Measurements from ENCODE around the gene CCN5.

The CCN5 gene

DNA sequence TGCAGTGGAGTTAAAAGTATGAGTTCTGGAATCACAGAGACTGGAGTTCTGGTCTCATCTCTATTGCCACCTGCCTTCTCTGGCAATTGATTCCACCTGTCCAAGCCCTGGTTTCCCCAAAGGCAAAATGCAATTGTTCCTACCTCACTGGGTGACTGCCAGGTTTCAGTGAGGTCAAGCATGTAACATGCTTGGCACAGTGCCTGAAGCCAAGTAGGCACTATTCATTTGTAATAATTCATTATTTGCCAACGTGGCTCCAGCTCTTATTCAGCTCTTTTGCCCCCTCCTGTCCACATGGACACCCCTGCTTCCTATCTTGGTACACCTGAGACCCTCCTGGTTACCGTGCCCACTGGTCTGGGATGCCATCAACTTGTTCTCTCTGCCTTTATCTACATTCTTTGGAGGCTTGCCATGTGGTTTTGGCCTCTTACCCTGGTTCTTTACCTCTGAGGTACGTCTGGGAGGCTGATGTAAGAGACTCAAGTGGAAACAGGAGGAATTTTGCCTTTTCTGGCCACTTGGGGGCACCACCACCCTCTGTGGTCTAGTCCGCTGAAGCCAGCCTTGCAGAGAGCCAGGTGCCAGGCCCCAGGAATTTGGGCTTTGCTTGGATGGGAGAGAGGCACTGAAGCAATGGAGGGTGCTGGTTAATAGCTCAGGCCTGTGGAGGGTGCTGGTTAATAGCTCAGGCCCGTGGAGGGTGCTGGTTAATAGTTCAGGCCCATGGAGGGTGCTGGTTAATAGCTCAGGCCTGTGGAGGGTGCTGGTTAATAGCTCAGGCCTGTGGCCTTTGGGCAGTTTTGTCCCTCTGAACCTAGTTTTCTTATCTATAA is 32.2 kb downstream of the CCN5 start:
- Histone ChIP-seq H2BK5ac (ENCODE audit: low read depth, low read length, poor library complexity) (no peak overlapping the region), H3K18ac (ENCODE audit: low read length) (no peak overlapping the region), H3K23ac (ENCODE audit: low read length) (no peak overlapping the region), H4K12ac (ENCODE audit: low read depth, low read length) (no peak overlapping the region), H4K91ac (ENCODE audit: low read depth, low read length) (no peak overlapping the region), H3K79me2 (ENCODE audit: control insufficient read depth, insufficient read depth, low read length, poor library complexity) (no peaks in the 10 kb centered on the region), H3K14ac (ENCODE audit: low read length) (no peak overlapping the region), H3K4ac (ENCODE audit: low read depth, low read length) (no peak overlapping the region), H3K27me3 (ENCODE audit: insufficient read depth, low read length) (peaks cover 22% of the 10 kb centered on the region), H2AFZ (ENCODE audit: insufficient read depth, low read length, poor library complexity) (no peak overlapping the region), H3K27ac (ENCODE audit: low read depth, low read length) (no peak overlapping the region), H3K4me3 (ENCODE audit: low read depth, low read length) (no peak overlapping the region), H3K9ac (ENCODE audit: low read length) (no peak overlapping the region), H2BK12ac (ENCODE audit: low read length) (no peak overlapping the region), H3K4me2 (ENCODE audit: low read length) (no peak overlapping the region), H3K9me3 (ENCODE audit: insufficient read depth, low read depth, low read length) (no peaks in the 10 kb centered on the region), H2BK120ac (ENCODE audit: insufficient read depth, low read length, poor library complexity) (no peak overlapping the region), H2AK5ac (ENCODE audit: low read length) (no peak overlapping the region), H3K4me1 (ENCODE audit: control insufficient read depth in 1 of 2, insufficient read depth in 2 of 2, low read length in 2 of 2) (peaks cover 2 to 3% of the 10 kb centered on the region in 2 experiments), H3K79me1 (ENCODE audit: low read length) (no peaks in the 10 kb centered on the region), H3K36me3 (ENCODE audit: control insufficient read depth in 1 of 2, insufficient read depth in 2 of 2, low read length in 2 of 2) (no peaks in the 10 kb centered on the region), H4K8ac (ENCODE audit: low read depth, low read length) (no peak overlapping the region)
- WGBS (ENCODE audit: extremely low coverage, insufficient coverage, insufficient read length): no CpG with 5 or more reads among the region's 5 CpGs
- DNase-seq: peak; percentile 75 to 82

DNA sequence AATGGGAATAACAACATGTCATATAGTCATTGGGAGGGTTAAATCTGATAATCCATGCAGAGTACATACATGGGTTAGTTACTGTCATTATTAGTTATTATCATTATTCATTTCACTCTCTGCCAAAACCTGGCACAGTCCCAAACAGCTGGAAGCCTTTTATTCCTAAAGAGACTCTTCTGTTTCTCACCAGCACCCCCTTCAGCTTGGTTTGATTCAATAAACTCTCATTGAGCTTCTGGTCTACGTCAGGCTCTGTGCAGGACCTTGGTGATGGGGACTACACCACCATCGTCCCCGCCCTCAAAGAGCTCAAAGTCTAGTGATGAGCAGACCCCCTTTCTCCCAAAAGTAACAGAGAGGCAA is 32.8 kb downstream of the CCN5 start:
- no peaks in the 10 kb centered on the region for H3K36me3 ChIP-seq (ENCODE audit: control insufficient read depth in 1 of 2, insufficient read depth in 2 of 2, low read length in 2 of 2)

DNA sequence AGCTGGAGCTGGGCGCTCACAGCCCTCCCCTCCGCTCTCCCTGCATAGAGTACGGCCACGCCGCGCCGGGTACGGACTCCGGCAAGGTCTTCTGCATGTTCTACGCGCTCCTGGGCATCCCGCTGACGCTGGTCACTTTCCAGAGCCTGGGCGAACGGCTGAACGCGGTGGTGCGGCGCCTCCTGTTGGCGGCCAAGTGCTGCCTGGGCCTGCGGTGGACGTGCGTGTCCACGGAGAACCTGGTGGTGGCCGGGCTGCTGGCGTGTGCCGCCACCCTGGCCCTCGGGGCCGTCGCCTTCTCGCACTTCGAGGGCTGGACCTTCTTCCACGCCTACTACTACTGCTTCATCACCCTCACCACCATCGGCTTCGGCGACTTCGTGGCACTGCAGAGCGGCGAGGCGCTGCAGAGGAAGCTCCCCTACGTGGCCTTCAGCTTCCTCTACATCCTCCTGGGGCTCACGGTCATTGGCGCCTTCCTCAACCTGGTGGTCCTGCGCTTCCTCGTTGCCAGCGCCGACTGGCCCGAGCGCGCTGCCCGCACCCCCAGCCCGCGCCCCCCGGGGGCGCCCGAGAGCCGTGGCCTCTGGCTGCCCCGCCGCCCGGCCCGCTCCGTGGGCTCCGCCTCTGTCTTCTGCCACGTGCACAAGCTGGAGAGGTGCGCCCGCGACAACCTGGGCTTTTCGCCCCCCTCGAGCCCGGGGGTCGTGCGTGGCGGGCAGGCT is 35.1 kb downstream of the CCN5 start:
- Histone ChIP-seq H3K9me3 (ENCODE audit: insufficient read depth, low read depth, low read length) (no peaks in the 10 kb centered on the region), H3K4me3 (ENCODE audit: low read depth, low read length) (no peak overlapping the region), H4K91ac (ENCODE audit: low read depth, low read length) (no peak overlapping the region), H2BK120ac (ENCODE audit: insufficient read depth, low read length, poor library complexity) (no peak overlapping the region), H3K27ac (ENCODE audit: low read depth, low read length) (no peak overlapping the region), H2AFZ (ENCODE audit: insufficient read depth, low read length, poor library complexity) (no peak overlapping the region), H3K79me2 (ENCODE audit: control insufficient read depth, insufficient read depth, low read length, poor library complexity) (no peaks in the 10 kb centered on the region), H3K79me1 (ENCODE audit: low read length) (no peaks in the 10 kb centered on the region), H3K4me1 (ENCODE audit: control insufficient read depth in 1 of 2, insufficient read depth in 2 of 2, low read length in 2 of 2) (peaks cover 2 to 3% of the 10 kb centered on the region in 2 experiments), H3K27me3 (ENCODE audit: insufficient read depth, low read length) (peaks cover 15% of the 10 kb centered on the region), H3K9ac (ENCODE audit: low read length) (no peak overlapping the region), H3K18ac (ENCODE audit: low read length) (no peak overlapping the region), H2BK5ac (ENCODE audit: low read depth, low read length, poor library complexity) (no peak overlapping the region), H2BK12ac (ENCODE audit: low read length) (no peak overlapping the region), H3K4me2 (ENCODE audit: low read length) (no peak overlapping the region), H3K4ac (ENCODE audit: low read depth, low read length) (no peak overlapping the region), H4K8ac (ENCODE audit: low read depth, low read length) (no peak overlapping the region), H2AK5ac (ENCODE audit: low read length) (no peak overlapping the region), H4K12ac (ENCODE audit: low read depth, low read length) (no peak overlapping the region), H3K14ac (ENCODE audit: low read length) (no peak overlapping the region), H3K36me3 (ENCODE audit: control insufficient read depth in 1 of 2, insufficient read depth in 2 of 2, low read length in 2 of 2) (no peaks in the 10 kb centered on the region), H3K23ac (ENCODE audit: low read length) (no peak overlapping the region)
- no CpG with 5 or more reads among the region's 73 CpGs for WGBS (ENCODE audit: extremely low coverage, insufficient coverage, insufficient read length)
- DNase-seq: peak in 1 of 2 donors; percentile 20

More for the DNA sequence above, 32.8 kb downstream of the CCN5 start:
- Histone ChIP-seq H3K4me1 (ENCODE audit: control insufficient read depth in 1 of 2, insufficient read depth in 2 of 2, low read length in 2 of 2) (peaks cover 2 to 3% of the 10 kb centered on the region in 2 experiments), H3K79me1 (ENCODE audit: low read length) (no peaks in the 10 kb centered on the region), H3K9me3 (ENCODE audit: insufficient read depth, low read depth, low read length) (no peaks in the 10 kb centered on the region), H4K8ac (ENCODE audit: low read depth, low read length) (no peak overlapping the region), H2AK5ac (ENCODE audit: low read length) (no peak overlapping the region), H3K4ac (ENCODE audit: low read depth, low read length) (no peak overlapping the region), H3K4me2 (ENCODE audit: low read length) (no peak overlapping the region), H4K91ac (ENCODE audit: low read depth, low read length) (no peak overlapping the region), H2BK12ac (ENCODE audit: low read length) (no peak overlapping the region), H3K23ac (ENCODE audit: low read length) (no peak overlapping the region), H2AFZ (ENCODE audit: insufficient read depth, low read length, poor library complexity) (no peak overlapping the region), H3K9ac (ENCODE audit: low read length) (no peak overlapping the region), H2BK5ac (ENCODE audit: low read depth, low read length, poor library complexity) (no peak overlapping the region), H3K27ac (ENCODE audit: low read depth, low read length) (no peak overlapping the region), H3K18ac (ENCODE audit: low read length) (no peak overlapping the region), H3K4me3 (ENCODE audit: low read depth, low read length) (no peak overlapping the region), H3K79me2 (ENCODE audit: control insufficient read depth, insufficient read depth, low read length, poor library complexity) (no peaks in the 10 kb centered on the region), H2BK120ac (ENCODE audit: insufficient read depth, low read length, poor library complexity) (no peak overlapping the region), H4K12ac (ENCODE audit: low read depth, low read length) (no peak overlapping the region), H3K14ac (ENCODE audit: low read length) (no peak overlapping the region), H3K27me3 (ENCODE audit: insufficient read depth, low read length) (peaks cover 22% of the 10 kb centered on the region)
- no peak for DNase-seq
- no CpG with 5 or more reads among the region's 3 CpGs for WGBS (ENCODE audit: extremely low coverage, insufficient coverage, insufficient read length)

DNA sequence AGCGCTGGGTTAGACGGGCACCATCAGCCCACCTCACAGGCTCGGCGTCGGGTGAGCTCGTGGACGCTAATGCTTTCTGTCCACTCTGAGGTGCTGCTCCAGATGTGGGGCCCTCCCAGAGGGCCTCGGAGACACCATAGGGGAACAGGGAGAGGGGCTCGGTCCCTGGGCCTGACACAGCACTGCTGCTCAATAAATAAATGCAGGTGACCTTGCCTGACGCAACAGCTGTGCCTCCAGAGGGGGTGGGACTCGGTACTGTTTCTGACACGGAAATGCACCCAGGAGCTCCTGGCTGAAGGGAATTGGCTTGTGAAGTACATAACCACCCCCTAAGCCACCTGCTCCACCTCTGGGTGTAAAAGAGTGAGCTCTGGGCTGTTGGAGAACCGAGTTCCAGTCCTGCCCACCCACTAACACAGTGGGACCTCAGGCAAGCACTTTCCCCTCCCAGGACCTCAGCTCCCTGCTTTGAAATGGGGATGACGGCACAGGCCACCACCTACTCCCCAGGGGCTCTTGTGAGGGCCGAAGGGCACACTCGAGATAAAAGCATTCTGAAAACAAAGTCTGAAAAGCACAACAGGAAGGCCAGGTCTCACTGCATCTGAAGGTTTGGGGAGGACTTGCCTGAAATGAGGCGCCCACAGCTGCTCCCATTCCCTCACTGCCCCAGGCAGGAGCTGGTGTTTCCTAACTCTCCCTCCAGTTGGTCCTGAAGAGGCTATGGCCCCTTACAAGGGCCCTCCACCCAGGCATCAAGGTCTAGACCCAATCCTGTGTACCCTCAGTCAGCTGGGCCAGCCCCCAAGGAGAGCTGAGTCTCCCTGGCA is 37.1 kb downstream of the CCN5 start:
- Histone ChIP-seq H4K91ac (ENCODE audit: low read depth, low read length) (no peak overlapping the region), H3K4me3 (ENCODE audit: low read depth, low read length) (no peak overlapping the region), H3K27me3 (ENCODE audit: insufficient read depth, low read length) (no peaks in the 10 kb centered on the region), H3K27ac (ENCODE audit: low read depth, low read length) (no peak overlapping the region), H3K4ac (ENCODE audit: low read depth, low read length) (no peak overlapping the region), H2AFZ (ENCODE audit: insufficient read depth, low read length, poor library complexity) (no peak overlapping the region), H3K23ac (ENCODE audit: low read length) (no peak overlapping the region), H3K79me2 (ENCODE audit: control insufficient read depth, insufficient read depth, low read length, poor library complexity) (no peaks in the 10 kb centered on the region), H2BK12ac (ENCODE audit: low read length) (no peak overlapping the region), H3K4me1 (ENCODE audit: control insufficient read depth in 1 of 2, insufficient read depth in 2 of 2, low read length in 2 of 2) (no peaks in the 10 kb centered on the region), H4K8ac (ENCODE audit: low read depth, low read length) (no peak overlapping the region), H3K9ac (ENCODE audit: low read length) (no peak overlapping the region), H4K12ac (ENCODE audit: low read depth, low read length) (no peak overlapping the region), H3K18ac (ENCODE audit: low read length) (no peak overlapping the region), H3K79me1 (ENCODE audit: low read length) (no peaks in the 10 kb centered on the region), H3K9me3 (ENCODE audit: insufficient read depth, low read depth, low read length) (no peaks in the 10 kb centered on the region), H2BK120ac (ENCODE audit: insufficient read depth, low read length, poor library complexity) (no peak overlapping the region), H3K4me2 (ENCODE audit: low read length) (no peak overlapping the region), H3K36me3 (ENCODE audit: control insufficient read depth in 1 of 2, insufficient read depth in 2 of 2, low read length in 2 of 2) (no peaks in the 10 kb centered on the region), H2AK5ac (ENCODE audit: low read length) (no peak overlapping the region), H2BK5ac (ENCODE audit: low read depth, low read length, poor library complexity) (no peak overlapping the region), H3K14ac (ENCODE audit: low read length) (no peak overlapping the region)
- WGBS (ENCODE audit: extremely low coverage, insufficient coverage, insufficient read length): no CpG with 5 or more reads among the region's 17 CpGs
- no peak for DNase-seq

Data from trophoblast cell (in vitro differentiated cells and primary cell).